GM23248 (cell line): ENCODE measurements around the gene RBM34.

Experiments used
- EZH2 ChIP-seq: fragments of 200-600 bp; sonication (generic); IDR thresholded peaks from 2 replicates; pipeline ENCODE4 v1.6.1; 2018; ENCODE audit warnings: antibody characterized with exemption, mild to moderate bottlenecking; ENCODE audit not compliant: insufficient read depth, poor library complexity, severe bottlenecking
- EZH2phosphoT487 ChIP-seq: fragments of 200-600 bp; sonication (generic); IDR thresholded peaks from 2 replicates; pipeline ENCODE4 v1.6.1; 2018; ENCODE audit warnings: antibody characterized with exemption, moderate library complexity, mild to moderate bottlenecking, low read depth; ENCODE audit not compliant: insufficient read depth

DNA sequence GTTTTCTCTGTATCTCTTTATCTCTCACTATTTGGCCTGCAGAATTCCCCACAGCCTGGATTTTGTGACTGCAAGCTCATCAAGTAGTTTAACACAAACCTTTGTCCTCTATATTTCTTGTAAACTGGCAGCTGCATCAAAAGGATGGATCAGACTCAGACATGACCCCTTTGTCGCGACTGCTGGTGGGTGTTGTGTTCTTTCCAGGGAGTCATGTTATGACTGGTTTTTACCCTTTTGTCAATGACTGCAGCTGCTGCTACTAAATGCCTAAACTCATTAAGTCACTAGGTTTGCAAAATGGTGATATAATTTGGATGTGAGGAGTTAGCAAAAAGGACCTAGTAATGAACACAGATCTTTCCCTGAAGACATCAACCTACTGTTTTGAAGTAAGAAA, 22.2 kb downstream of the RBM34 start:
- TF ChIP-seq EZH2 (no peak), EZH2phosphoT487 (no peak)
